ENCODE measurements around the gene HTR3E. TPM values are rescaled to one million over a fixed set of nuclear protein-coding genes. Genes with fewer than 3 reads are reported as not detected.

The HTR3E gene
- total RNA-seq, 6 experiments from 2014 or later, result not detected

- no peak overlapping the region for H3K27ac Mint-ChIP-seq
- peaks cover 23% of the 10 kb centered on the region for H3K4me1 Mint-ChIP-seq (ENCODE audit: low read depth)
- no peak for TF ChIP-seq CTCF (IDR thresholded peaks at IDR 0.05)
- no peak for DNase-seq
- H3K36me3 Mint-ChIP-seq (ENCODE audit: low read depth), result peaks cover 34% of the 10 kb centered on the region
- no peak overlapping the region for H3K4me3 Mint-ChIP-seq
- no peaks in the 10 kb centered on the region for H3K27me3 Mint-ChIP-seq (ENCODE audit: insufficient read depth)
- H3K9me3 Mint-ChIP-seq, result no peaks in the 10 kb centered on the region
Observed at GRCh38 chr3:184140436-184140835, 43.6 kb downstream of the HTR3E start.

- H3K36me3 Mint-ChIP-seq (ENCODE audit: low read depth), result peaks cover 33% of the 10 kb centered on the region
- no peaks in the 10 kb centered on the region for H3K9me3 Mint-ChIP-seq
- no peaks in the 10 kb centered on the region for H3K27me3 Mint-ChIP-seq (ENCODE audit: insufficient read depth)
- no peak overlapping the region for H3K4me3 Mint-ChIP-seq
- no peak overlapping the region for H3K27ac Mint-ChIP-seq
- no peak for TF ChIP-seq CTCF (IDR thresholded peaks at IDR 0.05)
- peaks cover 9% of the 10 kb centered on the region for H3K4me1 Mint-ChIP-seq (ENCODE audit: low read depth)
- no peak for DNase-seq
Observed at GRCh38 chr3:184142199-184142598, 45.3 kb downstream of the HTR3E start.

- no peaks in the 10 kb centered on the region for H3K27me3 Mint-ChIP-seq (ENCODE audit: insufficient read depth)
- H3K36me3 Mint-ChIP-seq (ENCODE audit: low read depth), result peaks cover 24% of the 10 kb centered on the region
- no peak for DNase-seq
- TF ChIP-seq CTCF (IDR thresholded peaks at IDR 0.05), result no peak
- H3K9me3 Mint-ChIP-seq, result no peaks in the 10 kb centered on the region
- H3K27ac Mint-ChIP-seq, result no peak overlapping the region
- H3K4me1 Mint-ChIP-seq (ENCODE audit: low read depth), result no peaks in the 10 kb centered on the region
- H3K4me3 Mint-ChIP-seq, result no peak overlapping the region
Observed at GRCh38 chr3:184143327-184143726, 46.5 kb downstream of the HTR3E start.

GRCh38 chr3:184144505-184144904 lies 47.6 kb downstream of the HTR3E start:
- no peaks in the 10 kb centered on the region for H3K9me3 Mint-ChIP-seq
- H3K4me1 Mint-ChIP-seq (ENCODE audit: low read depth), result no peaks in the 10 kb centered on the region; the same call in 1 of the 2 replicates
- no peaks in the 10 kb centered on the region for H3K27me3 Mint-ChIP-seq (ENCODE audit: insufficient read depth)
- no peak for DNase-seq
- TF ChIP-seq CTCF (IDR thresholded peaks at IDR 0.05), result no peak
- peaks cover 24% of the 10 kb centered on the region for H3K36me3 Mint-ChIP-seq (ENCODE audit: low read depth)
- H3K27ac Mint-ChIP-seq, result no peak overlapping the region
- H3K4me3 Mint-ChIP-seq, result no peak overlapping the region

GRCh38 chr3:184145111-184145524 lies 48.3 kb downstream of the HTR3E start:
- Mint-ChIP-seq H3K27me3 (ENCODE audit: insufficient read depth) (no peaks in the 10 kb centered on the region), H3K36me3 (ENCODE audit: low read depth) (peaks cover 21% of the 10 kb centered on the region), H3K9me3 (no peaks in the 10 kb centered on the region), H3K27ac (no peak overlapping the region; the same call in 1 of the 2 replicates), H3K4me1 (ENCODE audit: low read depth) (no peaks in the 10 kb centered on the region; the same call in 1 of the 2 replicates), H3K4me3 (no peak overlapping the region)
- TF ChIP-seq CTCF (IDR thresholded peaks at IDR 0.05), result peak; percentile 75
- DNase-seq, result peak; percentile 38
